GM19099 (cell line): ENCODE data around the gene CCDC9.
A peak's percentile ranks its signal among the peaks of the same experiment; 100 is the strongest.

Source experiments
- POLR2A ChIP-seq: IDR thresholded peaks from 3 replicates; pipeline ENCODE4 v1.6.1; 2011; ENCODE audit warnings: low read depth; ENCODE audit not compliant: insufficient read length; ENCODE audit errors: extremely low read depth

Gene CCDC9

GRCh38 chr19:47255879-47256692 lies at the start of gene CCDC9:
CCDC9 (plus strand) TSS chr19:47256525; CDS start chr19:47258401, 1,876 bp downstream.
- peak; percentile 73 for TF ChIP-seq POLR2A

GRCh38 chr19:47209319-47210179 lies 46.8 kb upstream of the CCDC9 start:
- no peak for TF ChIP-seq POLR2A

GRCh38 chr19:47210180-47210490 lies 46.2 kb upstream of the CCDC9 start:
- TF ChIP-seq POLR2A, result no peak

- no peak for TF ChIP-seq POLR2A
Measured at GRCh38 chr19:47210689-47211316, 45.5 kb upstream of the CCDC9 start.

GRCh38 chr19:47215581-47215980 lies 40.7 kb upstream of the CCDC9 start:
- TF ChIP-seq POLR2A, result no peak

- TF ChIP-seq POLR2A, result no peak
Measured at GRCh38 chr19:47221080-47221841, 35.1 kb upstream of the CCDC9 start.

GRCh38 chr19:47221890-47222289 lies 34.4 kb upstream of the CCDC9 start:
- no peak for TF ChIP-seq POLR2A

- TF ChIP-seq POLR2A, result peak; percentile 100
Measured at GRCh38 chr19:47225746-47226425, 30.4 kb upstream of the CCDC9 start.

GRCh38 chr19:47226426-47227351 lies 29.6 kb upstream of the CCDC9 start:
- TF ChIP-seq POLR2A, result peak; percentile 64

- TF ChIP-seq POLR2A, result peak; percentile 64
Measured at GRCh38 chr19:47227352-47228167, 28.8 kb upstream of the CCDC9 start.

GRCh38 chr19:47228168-47228936 lies 28.0 kb upstream of the CCDC9 start:
- TF ChIP-seq POLR2A, result peak; percentile 8
